ENCODE data around the gene PLCD1. TPM values are rescaled to one million over a fixed set of nuclear protein-coding genes. Genes with fewer than 3 reads are reported as not detected.

Gene PLCD1
- total RNA-seq, 6 experiments from 2014 or later = 11.1 to 22.4 (median 17.6) TPM

DNA sequence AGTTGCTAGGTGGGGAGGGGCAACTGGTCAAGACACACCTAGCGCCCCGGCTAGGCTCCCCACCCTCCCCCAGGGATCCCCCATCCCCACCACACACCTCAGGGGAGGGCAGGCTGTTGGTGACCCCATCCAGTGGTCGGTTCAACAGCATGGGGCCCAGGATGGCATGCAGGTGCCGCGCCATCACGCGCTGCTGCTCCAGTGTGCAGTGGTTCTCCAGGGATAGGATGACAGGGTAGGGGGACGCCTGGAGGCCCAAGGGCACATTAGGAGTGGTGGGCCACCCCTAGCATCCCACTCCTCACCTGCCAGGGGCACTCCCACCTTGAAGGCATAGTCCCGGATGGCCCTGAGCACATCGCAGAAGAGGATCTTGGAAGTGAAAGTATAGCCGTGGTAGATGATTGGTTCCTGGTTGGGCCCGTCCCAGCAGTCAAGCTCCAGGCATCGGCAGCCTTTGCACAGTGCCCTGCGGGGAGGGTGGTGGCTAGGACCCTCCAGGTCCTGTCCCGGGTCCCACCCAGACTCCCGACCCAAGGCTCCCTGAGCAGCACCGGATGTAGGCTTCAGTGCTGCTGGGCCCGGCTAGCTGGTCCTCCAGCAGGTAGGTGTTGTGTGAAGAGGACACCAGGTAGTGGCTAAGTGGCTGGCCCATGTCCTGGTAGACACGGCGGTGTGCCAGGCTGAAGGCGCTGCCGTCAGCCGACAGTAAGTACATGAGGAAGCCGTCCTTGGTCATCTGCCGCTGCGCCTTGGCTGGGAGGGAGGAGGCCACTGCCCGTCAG lies 19.4 kb downstream of the PLCD1 start:
- TF ChIP-seq CTCF (IDR thresholded peaks at IDR 0.05) = no peak
- no peak for DNase-seq

GRCh38 chr3:38008971-38009580 lies 20.4 kb downstream of the PLCD1 start:
- Mint-ChIP-seq H3K36me3 (ENCODE audit: low read depth) (0 out of 2 replicates have a peak, but pooled peaks cover under 1% of the 10 kb centered on the region), H3K4me3 (no peak overlapping the region), H3K27me3 (ENCODE audit: insufficient read depth) (no peaks in the 10 kb centered on the region; the same call in 1 of the 2 replicates), H3K4me1 (ENCODE audit: low read depth) (peaks cover 4% of the 10 kb centered on the region; the same call in 1 of the 2 replicates), H3K9me3 (no peaks in the 10 kb centered on the region), H3K27ac (no peak overlapping the region)
- no peak for TF ChIP-seq CTCF (IDR thresholded peaks at IDR 0.05)
- no peak for DNase-seq

More for the DNA sequence above, 19.4 kb downstream of the PLCD1 start:
- Mint-ChIP-seq H3K9me3 (no peaks in the 10 kb centered on the region), H3K4me3 (no peak overlapping the region), H3K27me3 (ENCODE audit: insufficient read depth) (no peaks in the 10 kb centered on the region; the same call in 1 of the 2 replicates), H3K36me3 (ENCODE audit: low read depth) (peaks cover 10% of the 10 kb centered on the region), H3K4me1 (ENCODE audit: low read depth) (no peaks in the 10 kb centered on the region), H3K27ac (no peak overlapping the region)

DNA sequence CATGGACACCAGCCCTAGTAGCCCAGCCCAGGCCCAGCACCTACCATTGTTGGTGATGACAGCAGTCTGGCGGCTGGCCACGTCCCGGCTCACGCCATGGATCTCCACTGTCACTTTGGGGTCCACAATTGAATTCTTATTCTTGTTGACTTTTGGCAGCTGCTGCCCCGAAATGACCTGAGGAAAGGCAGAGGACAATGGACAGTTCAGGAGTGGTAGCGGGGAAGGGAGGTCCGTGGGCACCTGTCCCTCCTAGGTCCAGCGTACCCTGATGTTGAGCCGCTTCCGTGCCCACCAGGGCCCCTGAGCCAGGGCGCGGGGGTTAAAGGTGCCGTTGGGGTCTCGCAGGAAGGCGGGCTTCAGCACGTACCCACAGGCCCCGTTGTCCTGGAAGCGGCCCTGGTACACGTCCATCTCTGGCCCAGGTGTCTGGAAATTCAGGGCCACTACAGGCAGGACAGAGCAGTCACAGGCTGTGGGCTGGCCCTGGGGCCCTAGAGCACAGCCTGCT lies 21.2 kb downstream of the PLCD1 start:
- peaks cover 4% of the 10 kb centered on the region; the same call in 1 of the 2 replicates for H3K4me1 Mint-ChIP-seq (ENCODE audit: low read depth)
- no peaks in the 10 kb centered on the region for H3K36me3 Mint-ChIP-seq (ENCODE audit: low read depth)
- DNase-seq = no peak
- H3K27ac Mint-ChIP-seq = no peak overlapping the region
- H3K27me3 Mint-ChIP-seq (ENCODE audit: insufficient read depth) = no peaks in the 10 kb centered on the region; the same call in 1 of the 2 replicates
- no peaks in the 10 kb centered on the region for H3K9me3 Mint-ChIP-seq
- TF ChIP-seq CTCF (IDR thresholded peaks at IDR 0.05) = no peak
- H3K4me3 Mint-ChIP-seq = no peak overlapping the region

GRCh38 chr3:38007754-38008090 lies 21.7 kb downstream of the PLCD1 start:
- no peak overlapping the region for H3K27ac Mint-ChIP-seq
- no peak for DNase-seq
- H3K36me3 Mint-ChIP-seq (ENCODE audit: low read depth) = no peaks in the 10 kb centered on the region
- no peaks in the 10 kb centered on the region; the same call in 1 of the 2 replicates for H3K27me3 Mint-ChIP-seq (ENCODE audit: insufficient read depth)
- no peaks in the 10 kb centered on the region for H3K9me3 Mint-ChIP-seq
- no peak overlapping the region for H3K4me3 Mint-ChIP-seq
- no peak for TF ChIP-seq CTCF (IDR thresholded peaks at IDR 0.05)
- H3K4me1 Mint-ChIP-seq (ENCODE audit: low read depth) = peaks cover 4% of the 10 kb centered on the region; the same call in 1 of the 2 replicates

DNA sequence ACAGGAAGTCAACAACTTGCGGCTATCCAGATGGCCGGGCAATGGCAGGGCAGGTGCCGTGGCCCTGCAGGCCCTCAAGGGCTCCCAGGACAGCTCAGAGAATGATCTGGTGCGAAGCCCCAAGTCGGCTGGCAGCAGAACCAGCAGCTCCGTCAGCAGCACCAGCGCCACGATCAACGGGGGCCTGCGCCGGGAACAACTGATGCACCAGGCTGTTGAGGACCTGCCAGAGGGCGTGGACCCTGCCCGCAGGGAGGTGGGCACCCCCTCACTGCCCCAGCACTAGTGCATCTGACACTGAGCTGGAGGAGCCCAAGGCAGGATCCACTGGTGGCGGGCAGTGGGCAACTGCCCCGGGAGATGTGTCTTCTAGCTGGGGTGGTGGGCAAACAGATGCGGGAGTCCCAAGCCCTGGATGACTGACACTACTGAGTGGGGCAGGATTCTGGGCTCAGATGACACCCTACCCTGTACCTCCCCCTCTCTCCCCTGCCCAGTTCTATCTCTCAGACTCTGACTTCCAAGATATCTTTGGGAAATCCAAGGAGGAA lies 22.9 kb downstream of the PLCD1 start:
- no peaks in the 10 kb centered on the region for H3K9me3 Mint-ChIP-seq
- no peak overlapping the region for H3K4me3 Mint-ChIP-seq
- no peaks in the 10 kb centered on the region; the same call in 1 of the 2 replicates for H3K27me3 Mint-ChIP-seq (ENCODE audit: insufficient read depth)

More for the DNA sequence above, 22.9 kb downstream of the PLCD1 start:
- DNase-seq = no peak
- Mint-ChIP-seq H3K4me1 (ENCODE audit: low read depth) (peaks cover 4% of the 10 kb centered on the region; the same call in 1 of the 2 replicates), H3K27ac (no peak overlapping the region), H3K36me3 (ENCODE audit: low read depth) (no peaks in the 10 kb centered on the region)
- no peak for TF ChIP-seq CTCF (IDR thresholded peaks at IDR 0.05)

Data from HFFc6 (cell line).